Activated CD8-positive, alpha-beta memory T cell treated with anti-CD3 and anti-CD28 coated beads, Interleukin-2, amount 50 U/mL, for 24 hours (primary cell): ENCODE data around the gene SELENOK.
"Not testable (repeated sequence)": the region's sequence is repeated elsewhere in the genome, so short reads cannot be mapped to it uniquely, and the experiment has no call there.

Source experiments
- DNase-seq: peaks from one replicate; pipeline ENCODE4 v3.0.0-alpha.2; 2020; ENCODE audit errors: extremely low read depth

Gene SELENOK

GRCh38 chr3:53891497-53892285 lies at the start of gene SELENOK:
SELENOK (minus strand) TSS chr3:53891859.
- peak; percentile 92 for DNase-seq

- no peak for DNase-seq
These were observed 49.5 kb upstream of the SELENOK start for GRCh38 chr3:53941184-53941583.

DNA sequence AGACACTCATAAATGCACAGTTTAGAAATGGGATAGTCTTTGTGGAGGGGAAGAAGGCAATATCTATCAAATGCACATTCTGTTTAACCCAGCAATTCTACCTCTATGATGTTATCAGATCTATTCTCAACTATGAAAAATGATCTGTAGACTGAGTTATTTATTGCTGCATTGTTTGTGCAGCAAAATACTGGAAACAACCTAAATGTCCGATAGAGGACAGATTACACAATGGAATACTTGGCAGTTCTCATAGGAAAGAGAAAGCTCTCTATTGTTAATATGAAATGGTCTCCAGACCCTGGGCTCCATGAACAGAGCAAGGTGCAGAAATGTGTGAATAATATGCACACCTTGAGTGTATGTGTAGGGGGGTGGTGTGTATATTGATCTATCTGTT lies 49.0 kb upstream of the SELENOK start:
- no peak for DNase-seq

DNA sequence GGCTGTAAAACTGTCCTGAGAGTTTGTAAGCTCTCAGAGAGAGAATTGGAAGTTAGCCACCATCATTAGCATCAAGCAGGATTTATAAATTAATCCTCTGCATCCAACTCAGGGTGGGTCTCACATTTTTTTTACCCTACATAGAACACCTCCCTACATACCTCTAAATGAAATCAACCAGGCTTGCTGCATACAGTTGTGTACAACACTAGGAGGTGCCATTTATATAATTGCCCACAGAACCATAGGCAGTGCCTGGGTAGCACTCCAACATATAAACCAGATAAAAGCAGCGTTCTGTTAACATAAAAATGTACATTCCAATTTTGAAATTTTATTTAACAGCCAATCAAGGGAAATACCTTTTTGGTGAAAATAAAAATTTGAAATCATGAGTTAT lies 48.2 kb upstream of the SELENOK start:
- DNase-seq = no peak

GRCh38 chr3:53939086-53939582 lies 47.5 kb upstream of the SELENOK start:
- no peak for DNase-seq

GRCh38 chr3:53938645-53939044 lies 47.0 kb upstream of the SELENOK start:
- DNase-seq = no peak

DNA sequence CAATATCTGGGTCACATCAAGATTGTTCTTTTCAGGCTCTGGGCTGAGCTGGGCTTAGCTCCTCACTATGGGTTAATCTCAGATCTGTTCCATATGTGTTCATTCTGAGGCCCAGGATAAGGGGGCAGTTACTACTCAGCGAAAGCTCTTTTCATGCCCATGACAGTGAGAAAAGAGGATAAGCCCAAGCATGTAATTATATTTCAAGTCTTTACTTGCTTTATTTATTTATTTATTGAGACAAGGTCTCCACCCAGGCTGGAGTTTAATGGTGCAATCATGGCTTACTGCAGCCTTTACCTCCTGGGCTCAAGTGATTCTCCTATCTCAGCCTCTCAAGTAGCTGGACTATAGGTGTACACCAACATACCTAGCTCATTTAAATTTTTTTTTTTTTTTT lies 44.7 kb upstream of the SELENOK start:
- DNase-seq = no peak

GRCh38 chr3:53935283-53935901 lies 43.7 kb upstream of the SELENOK start:
- no peak for DNase-seq

DNA sequence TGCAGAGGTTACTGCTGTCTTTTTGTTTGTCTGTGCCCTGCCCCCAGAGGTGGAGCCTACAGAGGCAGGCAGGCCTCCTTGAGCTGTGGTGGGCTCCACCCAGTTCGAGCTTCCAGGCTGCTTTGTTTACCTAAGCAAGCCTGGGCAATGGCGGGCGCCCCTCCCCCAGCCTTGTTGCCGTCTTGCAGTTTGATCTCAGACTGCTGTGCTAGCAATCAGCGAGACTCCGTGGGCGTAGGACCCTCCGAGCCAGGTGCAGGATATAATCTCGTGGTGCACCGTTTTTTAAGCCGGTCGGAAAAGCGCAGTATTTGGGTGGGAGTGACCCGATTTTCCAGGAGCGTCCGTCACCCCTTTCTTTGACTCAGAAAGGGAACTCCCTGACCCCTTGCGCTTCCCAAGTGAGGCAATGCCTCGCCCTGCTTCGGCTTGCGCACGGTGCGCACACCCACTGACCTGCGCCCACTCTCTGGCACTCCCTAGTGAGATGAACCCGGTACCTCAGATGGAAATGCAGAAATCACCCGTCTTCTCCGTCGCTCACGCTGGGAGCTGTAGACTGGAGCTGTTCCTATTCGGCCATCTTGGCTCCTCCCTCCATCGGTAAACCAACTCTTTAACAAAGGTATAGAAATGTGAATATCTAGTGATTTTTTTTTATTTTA lies 35.7 kb upstream of the SELENOK start:
- not testable (repeated sequence) for DNase-seq

DNA sequence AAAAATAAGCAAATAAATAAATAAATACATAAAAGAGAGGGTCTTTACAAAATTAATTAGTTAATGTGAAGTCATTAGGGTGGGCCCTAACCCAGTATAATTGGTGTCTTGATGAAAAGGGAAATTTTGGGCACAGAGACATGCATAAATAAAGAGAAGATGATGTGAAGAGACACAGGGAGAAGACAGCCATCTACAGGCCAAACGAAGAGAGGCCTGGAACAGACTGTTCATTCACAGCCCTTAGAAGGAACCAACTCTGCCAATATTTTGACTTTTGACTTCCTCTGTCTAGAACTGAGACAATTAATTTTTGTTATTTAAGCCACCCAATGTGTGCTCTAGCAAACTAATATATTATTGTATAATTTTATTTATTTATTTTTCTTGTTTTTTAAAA lies 29.6 kb upstream of the SELENOK start:
- no peak for DNase-seq

GRCh38 chr3:53919741-53920140 lies 28.1 kb upstream of the SELENOK start:
- no peak for DNase-seq

- DNase-seq = no peak
These were observed 21.7 kb upstream of the SELENOK start for GRCh38 chr3:53913401-53913800.

GRCh38 chr3:53902711-53903110 lies 11.1 kb upstream of the SELENOK start:
- DNase-seq = no peak

GRCh38 chr3:53902067-53902466 lies 10.4 kb upstream of the SELENOK start:
- DNase-seq = no peak

- DNase-seq = no peak
These were observed 9.1 kb upstream of the SELENOK start for GRCh38 chr3:53900666-53901331.

DNA sequence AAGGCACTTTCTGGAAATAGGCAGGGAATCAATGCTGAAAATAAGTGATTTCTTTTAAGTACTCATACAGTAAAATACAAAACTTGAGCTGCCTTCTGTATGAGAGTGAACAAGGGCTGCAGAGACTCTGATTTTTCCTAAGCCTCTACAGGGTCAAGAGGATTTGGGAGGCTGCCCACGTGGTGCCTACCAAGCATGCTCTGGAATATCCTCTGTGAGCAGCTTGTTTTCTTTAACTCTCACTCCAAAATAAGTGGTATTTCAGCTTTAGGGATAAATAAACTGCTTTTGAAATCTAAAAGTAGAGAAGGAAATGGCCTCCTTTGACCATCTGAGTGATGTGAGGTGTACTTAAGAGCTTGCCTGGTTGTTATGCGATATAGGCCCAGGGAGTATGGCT lies 8.1 kb upstream of the SELENOK start:
- no peak for DNase-seq

DNA sequence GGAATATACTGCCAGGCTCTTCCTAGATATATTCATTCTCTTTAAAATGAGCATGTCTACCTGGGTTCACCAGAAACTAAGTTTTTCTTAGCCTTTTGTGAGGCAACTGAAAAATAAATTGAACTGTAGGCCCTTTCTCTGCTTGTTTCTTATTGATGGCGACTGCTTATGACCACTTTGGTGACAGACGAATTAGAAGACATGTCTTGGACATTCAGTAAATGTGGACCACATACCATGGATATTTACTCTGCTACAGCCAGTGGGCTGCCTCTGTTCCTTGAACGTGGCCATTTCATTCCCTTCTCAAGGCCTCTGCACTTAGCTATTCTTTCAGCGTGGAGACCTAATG lies 603 bp upstream of the SELENOK start:
- no peak for DNase-seq

DNA sequence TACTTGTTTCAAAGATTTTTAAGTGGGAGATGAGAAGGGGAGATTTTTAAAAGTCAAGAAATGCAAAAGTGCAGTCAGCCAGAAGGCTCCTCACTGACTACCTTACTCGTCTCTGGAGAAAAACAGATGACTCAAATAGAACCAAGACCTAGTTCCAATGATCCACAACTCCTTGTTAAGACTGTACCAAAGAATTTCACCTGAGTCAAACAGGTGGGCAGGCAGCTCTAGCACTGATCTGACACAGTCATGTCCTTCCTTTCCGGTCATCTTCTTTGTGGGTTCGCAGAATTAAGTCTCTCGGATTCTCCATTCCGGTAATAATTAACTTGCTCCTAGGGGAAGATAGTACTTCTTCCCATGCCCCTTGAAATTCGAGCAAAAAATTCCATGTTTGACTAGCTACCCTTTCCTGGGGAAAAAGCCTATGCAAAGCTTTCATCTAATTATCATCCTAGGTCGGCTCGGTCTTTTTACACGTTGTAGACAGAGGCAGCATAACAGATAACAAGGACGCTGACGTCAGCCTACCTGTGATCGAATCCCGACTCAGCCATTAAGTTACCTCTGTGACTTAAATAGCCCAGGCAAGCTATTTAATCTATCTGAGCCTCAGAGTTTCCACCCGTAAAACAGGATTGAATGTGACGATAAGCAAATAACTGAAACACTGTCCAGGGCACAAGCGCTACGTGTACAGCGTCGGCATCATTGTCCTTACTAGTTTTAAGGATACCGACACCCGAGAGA lies 758 bp downstream of the SELENOK start:
- no peak for DNase-seq

GRCh38 chr3:53888232-53888631 lies 3.4 kb downstream of the SELENOK start:
- DNase-seq = no peak

DNA sequence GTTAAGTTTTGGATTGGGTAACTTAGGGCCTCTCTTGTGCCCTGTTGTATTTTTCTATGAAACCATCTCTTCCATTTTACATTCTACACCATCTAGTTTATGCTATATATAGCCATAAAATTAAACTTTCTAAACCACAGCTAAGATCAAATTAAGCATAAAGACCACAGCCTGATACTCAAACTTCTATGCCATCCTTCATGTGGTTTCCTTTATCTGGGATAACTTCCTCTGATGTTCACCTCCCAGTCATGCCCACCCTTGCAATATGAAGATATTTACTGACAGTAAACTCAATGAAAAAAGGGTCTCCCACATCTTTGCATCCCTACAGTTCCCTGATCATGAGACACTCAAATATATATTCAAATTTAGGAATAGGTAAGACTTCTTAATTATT lies 4.2 kb downstream of the SELENOK start:
- no peak for DNase-seq

GRCh38 chr3:53885239-53885638 lies 6.4 kb downstream of the SELENOK start:
- no peak for DNase-seq

DNA sequence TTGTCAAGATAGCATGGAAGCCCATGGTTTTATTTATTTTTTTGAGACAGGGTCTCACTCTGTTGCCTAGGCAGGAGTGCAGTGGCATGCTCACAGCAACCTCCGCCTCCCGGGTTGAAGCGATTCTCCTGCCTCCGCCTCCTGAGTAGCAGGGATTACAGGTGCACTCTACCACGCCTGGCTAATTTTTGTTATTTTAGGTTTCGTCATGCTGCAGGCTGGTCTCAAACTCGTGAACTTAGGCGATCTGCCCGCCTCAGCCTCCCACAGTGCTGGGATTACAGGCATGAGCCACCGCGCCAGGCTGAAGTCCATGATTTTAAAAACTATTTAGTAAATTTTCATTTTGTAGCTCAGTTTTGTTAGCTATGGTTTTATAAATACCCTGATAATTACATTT lies 7.0 kb downstream of the SELENOK start:
- DNase-seq = no peak
